Psoas muscle (tissue), 8 donors: ENCODE data around the gene SPANXN1. TPM values are rescaled to one million over a fixed set of nuclear protein-coding genes. Genes with fewer than 3 reads are reported as not detected.
A peak's percentile ranks its signal among the peaks of the same experiment; 100 is the strongest.
"Not testable (repeated sequence)": the region's sequence is repeated elsewhere in the genome, so short reads cannot be mapped to it uniquely, and the experiment has no call there.

Source experiments
- ATAC-seq, 4 donors: fragments of 200-7000 bp; cut with Tn5 transposase; one replicate each; pipeline ENCODE4 v1.9.1; 2020; ENCODE audit warnings: moderate library complexity in 3 of 4, mild to moderate bottlenecking in 2 of 4
- DNase-seq, 2 donors: peaks; one replicate each; pipeline ENCODE4 v3.0.0-alpha.2; 2020
- H3K27ac ChIP-seq: fragments of 200-600 bp; one replicate; pipeline ENCODE4 v1.8.0; 2022
- H3K27me3 ChIP-seq, 3 donors: fragments of 200-600 bp in 1 of 3; one replicate each; pipeline versions ENCODE4 v1.6.1 to v1.8.0; 2013 to 2022; ENCODE audit warnings: low read length in 2 of 3, mild to moderate bottlenecking in 2 of 3, moderate library complexity in 1 of 3; ENCODE audit not compliant: insufficient read depth in 3 of 3
- H3K36me3 ChIP-seq, 2 donors: fragments of 200-600 bp in 1 of 2; one replicate each; pipeline versions ENCODE4 v1.6.1 to v1.8.0; 2013 to 2022; ENCODE audit warnings: low read depth in 1 of 2, mild to moderate bottlenecking in 1 of 2, moderate library complexity in 1 of 2; ENCODE audit not compliant: insufficient read depth in 1 of 2
- H3K4me1 ChIP-seq: fragments of 200-600 bp; one replicate; pipeline ENCODE4 v1.8.0; 2022
- H3K4me3 ChIP-seq: fragments of 200-600 bp; one replicate; pipeline ENCODE4 v1.8.0; 2022; ENCODE audit warnings: mild to moderate bottlenecking
- H3K9me3 ChIP-seq: fragments of 200-600 bp; one replicate; pipeline ENCODE4 v1.8.0; 2022
- CTCF ChIP-seq: fragments of 200-600 bp; IDR thresholded peaks from one replicate; pipeline ENCODE4 v1.8.0; 2022; ENCODE audit warnings: antibody characterized with exemption
- WGBS, 3 donors: extraction: QIAGEN DNeasy Blood & Tissue Kit; methylation state at CpG; one replicate each; pipeline versions ENCODE4 v1.1.6 to v1.1.7; 2013; 5-methylcytosine and 5-hydroxymethylcytosine counted together
- intact Hi-C, 2 donors: fragments of 100-400 bp; cut with DNase I; formaldehyde crosslinking; loops; one replicate each; pipeline versions ENCODE4 v1.11.0 to v1.14.2; 2022
- long read RNA-seq, 2 donors: library from polyadenylated mRNA; unstranded; transcript quantifications; one replicate each; pipeline ENCODE4 v2.0.0, GENCODE V29; 2021
- polyA plus RNA-seq, 3 donors: library from polyadenylated mRNA; stranded (reverse); fragments of 200-250 nt; gene quantifications; one replicate each; pipeline ENCODE4 v1.2.3, GENCODE V29; 2013
- total RNA-seq, 4 donors: library from RNA; stranded (reverse); fragmentation: NEBNext Ultra II Directional in 2 of 4; extraction: Animal tissue kit (Norgen Biotek cat#: 25700) in 2 of 4; gene quantifications; one replicate each; pipeline versions ENCODE4 v1.2.1 to v1.2.4, GENCODE V29; 2021 to 2023
- donor health status: healthy with polysubstance abuse.
- donor health status: DM: no; HTN: no; CAD: no; lungs with moderate emphysema.
- donor health status: Bipolar disorder and iron deficiency.
- donor health status: healthy.
- donor health status: DM: yes; HTN: yes; CAD: no.
- donor health status: DM: no; HTN: no; CAD: no.
- donor health status: DM: no; HTN: no; CAD: no.
- donor health status: DM: yes; HTN: yes; CAD: no.

Gene SPANXN1
- total RNA-seq (not detected), polyA plus RNA-seq (not detected)
- long read RNA-seq, donor 1 = 0 reads
- long read RNA-seq, donor 2 = 0 reads

- intact Hi-C loops, ATAC-seq, H3K36me3 ChIP-seq, H3K4me1 ChIP-seq, H3K9me3 ChIP-seq, H3K4me3 ChIP-seq, DNase-seq, H3K27ac ChIP-seq, H3K27me3 ChIP-seq: not testable (repeated sequence)
- 0 to 83% (median 29%) methylated on average over 1 to 4 of the region's 4 CpGs for WGBS, 3 donors
Observed at GRCh38 chrX:145247203-145247602, at the start of gene SPANXN1. TSS of gene SPANXN1 (plus strand) at chrX:145247503. CDS start at chrX:145247587, 84 bp downstream.

- 31 to 41% (median 34%) methylated on average over 3 of the region's 3 CpGs for WGBS, 3 donors
- no peak for DNase-seq
- Histone ChIP-seq H3K4me3 (no peak overlapping the region), H3K4me1 (no peaks in the 10 kb centered on the region), H3K27me3 (no peaks in the 10 kb centered on the region), H3K9me3 (no peaks in the 10 kb centered on the region), H3K36me3 (no peaks in the 10 kb centered on the region), H3K27ac (no peak overlapping the region)
- intact Hi-C loops = no loop called here
- ATAC-seq = no peak
- TF ChIP-seq CTCF = no peak
Observed at GRCh38 chrX:145199078-145199477, 48.2 kb upstream of the SPANXN1 start.

- TF ChIP-seq CTCF = peak; percentile 7
- intact Hi-C loops = no loop called here
- ATAC-seq (no peak), DNase-seq (no peak)
- no peaks in the 10 kb centered on the region for H3K27me3 ChIP-seq
- H3K4me1 ChIP-seq = no peaks in the 10 kb centered on the region
- no peaks in the 10 kb centered on the region for H3K36me3 ChIP-seq
- 43 to 64% (median 62%) methylated on average over 2 of the region's 2 CpGs for WGBS, 3 donors
- no peak overlapping the region for H3K4me3 ChIP-seq
- H3K27ac ChIP-seq = no peak overlapping the region
- no peaks in the 10 kb centered on the region for H3K9me3 ChIP-seq
Observed at GRCh38 chrX:145213504-145213903, 33.8 kb upstream of the SPANXN1 start.

GRCh38 chrX:145292218-145292617 lies 44.9 kb downstream of the SPANXN1 start:
- no peak for TF ChIP-seq CTCF
- no peaks in the 10 kb centered on the region for H3K9me3 ChIP-seq

More at GRCh38 chrX:145292218-145292617, 44.9 kb downstream of the SPANXN1 start:
- Histone ChIP-seq H3K27me3 (no peaks in the 10 kb centered on the region), H3K4me1 (no peaks in the 10 kb centered on the region), H3K4me3 (no peak overlapping the region), H3K27ac (no peak overlapping the region), H3K36me3 (no peaks in the 10 kb centered on the region)
- DNase-seq (no peak), ATAC-seq (no peak)
- intact Hi-C loops = no loop called here
- WGBS, 3 donors = 23 to 27% (median 25%) methylated on average over 3 to 4 of the region's 4 CpGs
